H9 (cell line): ENCODE data around the gene MYBPC3. TPM values are rescaled to one million over a fixed set of nuclear protein-coding genes. Genes with fewer than 3 reads are reported as not detected.

ENCODE experiments used
- DNase-seq: peaks from one replicate; pipeline ENCODE4 v3.0.0-alpha.2; 2017
- H2AFZ ChIP-seq: one replicate; pipeline ENCODE4 v1.6.1; 2013; ENCODE audit warnings: mild to moderate bottlenecking, low read length, control low read depth, moderate library complexity
- H2AK5ac ChIP-seq: 2 replicates; pipeline ENCODE4 v1.6.1; 2013; ENCODE audit warnings: low read length, control low read depth, mixed read lengths; ENCODE audit not compliant: insufficient read length
- H2BK120ac ChIP-seq: one replicate; pipeline ENCODE4 v1.6.1; 2013; ENCODE audit warnings: low read depth, mild to moderate bottlenecking, low read length, control low read depth, inconsistent platforms; ENCODE audit not compliant: poor library complexity, severe bottlenecking
- H2BK12ac ChIP-seq: 2 replicates; pipeline ENCODE4 v1.6.1; 2013; ENCODE audit warnings: low read length, control low read depth, mixed read lengths, low read depth; ENCODE audit not compliant: insufficient read length
- H2BK15ac ChIP-seq: 2 replicates; pipeline ENCODE4 v1.6.1; 2013; ENCODE audit warnings: low read depth, low read length, control low read depth
- H2BK20ac ChIP-seq: one replicate; pipeline ENCODE4 v1.6.1; 2013; ENCODE audit warnings: low read depth, mild to moderate bottlenecking, low read length, control low read depth, inconsistent platforms; ENCODE audit not compliant: poor library complexity, severe bottlenecking
- H2BK5ac ChIP-seq: 2 replicates; pipeline ENCODE4 v1.6.1; 2013; ENCODE audit warnings: low read length, control low read depth, mixed read lengths; ENCODE audit not compliant: insufficient read length
- H3K14ac ChIP-seq: 2 replicates; pipeline ENCODE4 v1.6.1; 2013; ENCODE audit warnings: low read length, control low read depth; ENCODE audit not compliant: insufficient read depth
- H3K18ac ChIP-seq: 2 replicates; pipeline ENCODE4 v1.6.1; 2013; ENCODE audit warnings: low read depth, mild to moderate bottlenecking, mixed read lengths, low read length, control low read depth; ENCODE audit not compliant: insufficient read length
- H3K23ac ChIP-seq: 2 replicates; pipeline ENCODE4 v1.6.1; 2013; ENCODE audit warnings: low read length, control low read depth, mixed read lengths, low read depth; ENCODE audit not compliant: insufficient read length
- H3K23me2 ChIP-seq: 2 replicates; pipeline ENCODE4 v1.6.1; 2013; ENCODE audit warnings: low read depth, mild to moderate bottlenecking, mixed read lengths, low read length, control low read depth; ENCODE audit not compliant: insufficient read length, poor library complexity, severe bottlenecking
- H3K27ac ChIP-seq: 2 replicates; pipeline ENCODE4 v1.5.1; 2013; ENCODE audit warnings: low read length, control low read depth, mixed read lengths, low read depth; ENCODE audit not compliant: insufficient read length
- H3K27me3 ChIP-seq: 2 replicates; pipeline ENCODE4 v1.6.1; 2013; ENCODE audit warnings: low read length, control low read depth, inconsistent platforms; ENCODE audit not compliant: insufficient read depth
- H3K4ac ChIP-seq: 2 replicates; pipeline ENCODE4 v1.6.1; 2013; ENCODE audit warnings: low read depth, mild to moderate bottlenecking, control low read depth, inconsistent platforms, low read length, moderate library complexity
- H3K4me1 ChIP-seq: 2 replicates; pipeline ENCODE4 v1.6.1; 2013; ENCODE audit warnings: low read length, control low read depth, inconsistent platforms; ENCODE audit not compliant: insufficient read depth
- H3K4me2 ChIP-seq: 2 replicates; pipeline ENCODE4 v1.6.1; 2013; ENCODE audit warnings: low read length, control low read depth, mixed read lengths; ENCODE audit not compliant: insufficient read length, insufficient read depth
- H3K56ac ChIP-seq: 2 replicates; pipeline ENCODE4 v1.6.1; 2013; ENCODE audit warnings: low read depth, mild to moderate bottlenecking, mixed read lengths, low read length, control low read depth; ENCODE audit not compliant: insufficient read length
- H3K79me1 ChIP-seq: 2 replicates; pipeline ENCODE4 v1.6.1; 2013; ENCODE audit warnings: low read depth, mild to moderate bottlenecking, moderate library complexity, low read length, control low read depth, inconsistent platforms; ENCODE audit not compliant: insufficient read depth, poor library complexity, severe bottlenecking
- H3K79me2 ChIP-seq: 2 replicates; pipeline ENCODE4 v1.6.1; 2013; ENCODE audit warnings: low read length, control low read depth, inconsistent platforms; ENCODE audit not compliant: insufficient read depth
- H3K9ac ChIP-seq: 2 replicates; pipeline ENCODE4 v1.6.1; 2013; ENCODE audit warnings: low read length, control low read depth, mixed read lengths; ENCODE audit not compliant: insufficient read length; ENCODE audit errors: extremely low read depth
- H3K9me3 ChIP-seq: one replicate; pipeline ENCODE4 v1.6.1; 2013; ENCODE audit warnings: low read depth, low read length, inconsistent platforms; ENCODE audit not compliant: control insufficient read depth
- H3T11ph ChIP-seq: one replicate; pipeline ENCODE4 v1.6.1; 2013; ENCODE audit warnings: mild to moderate bottlenecking, low read length, control low read depth, inconsistent platforms
- H4K20me1 ChIP-seq: one replicate; pipeline ENCODE4 v1.6.1; 2013; ENCODE audit not compliant: control insufficient read depth, insufficient read length, insufficient read depth
- H4K5ac ChIP-seq: 2 replicates; pipeline ENCODE4 v1.6.1; 2013; ENCODE audit warnings: low read depth, mild to moderate bottlenecking, mixed read lengths, low read length, control low read depth; ENCODE audit not compliant: insufficient read length
- H4K8ac ChIP-seq: replicated peaks from 2 replicates; pipeline ENCODE4 v1.6.1; 2013; ENCODE audit warnings: low read length, control low read depth, mixed read lengths, low read depth; ENCODE audit not compliant: insufficient read length
- H4K91ac ChIP-seq: 2 replicates; pipeline ENCODE4 v1.6.1; 2013; ENCODE audit warnings: low read depth, mild to moderate bottlenecking, moderate library complexity, mixed read lengths, low read length, control low read depth; ENCODE audit not compliant: insufficient read length
- H3K27ac Mint-ChIP-seq, 3 experiments: 2 replicates in 2 of 3; 3 replicates in 1 of 3; pipeline ENCODE4 v1.8.0; 2020 to 2021; ENCODE audit warnings: mixed read lengths in 3 of 3, mild to moderate bottlenecking in 1 of 3, moderate library complexity in 1 of 3
- H3K27me3 Mint-ChIP-seq: 2 replicates; pipeline ENCODE4 v1.8.0; 2021; ENCODE audit warnings: low read depth, mild to moderate bottlenecking, moderate library complexity, mixed read lengths
- H3K36me3 Mint-ChIP-seq, 3 experiments: 2 replicates in 2 of 3; 3 replicates in 1 of 3; pipeline ENCODE4 v1.8.0; 2020 to 2021; ENCODE audit warnings: low read depth in 3 of 3, mixed read lengths in 3 of 3; ENCODE audit not compliant: insufficient read depth in 1 of 3
- H3K4me1 Mint-ChIP-seq, 2 experiments: 2 replicates each; pipeline ENCODE4 v1.8.0; 2020; ENCODE audit warnings: mixed read lengths in 2 of 2
- H3K4me3 Mint-ChIP-seq, 2 experiments: 2 replicates in 1 of 2; 3 replicates in 1 of 2; pipeline ENCODE4 v1.8.0; 2020 to 2021; ENCODE audit warnings: mild to moderate bottlenecking in 2 of 2, mixed read lengths in 2 of 2, moderate library complexity in 1 of 2
- H3K9me3 Mint-ChIP-seq, 2 experiments: 2 replicates in 1 of 2; 3 replicates in 1 of 2; pipeline ENCODE4 v1.8.0; 2020; ENCODE audit warnings: mild to moderate bottlenecking in 2 of 2, mixed read lengths in 2 of 2, moderate library complexity in 1 of 2
- WGBS: extraction: QIAGEN DNeasy Blood & Tissue Kit; methylation state at CpG from one replicate; pipeline ENCODE4 v1.1.7; 2013; ENCODE audit warnings: missing lambda C conversion rate, low lambda C conversion rate, mixed read lengths; ENCODE audit not compliant: insufficient read length; ENCODE audit errors: extremely low coverage; 5-methylcytosine and 5-hydroxymethylcytosine counted together
- total RNA-seq: library from RNA; stranded (reverse); gene quantifications from 2 replicates; pipeline ENCODE4 v1.2.1, GENCODE V29; 2021
- TF ChIP-seq, protein P1 (sequence below): fragments of 200-600 bp; sonication (generic); conservative IDR thresholded peaks from 3 replicates; pipeline ENCODE4 v1.8.0; 2021; ENCODE audit warnings: antibody characterized with exemption, mild to moderate bottlenecking

MYBPC3 gene
- total RNA-seq, 1 experiment from 2014 or later = not detected

- H4K8ac ChIP-seq = no peak overlapping the region
- no peak overlapping the region for H2BK5ac ChIP-seq
- no peak overlapping the region for H4K91ac ChIP-seq
- H3K14ac ChIP-seq = no peak overlapping the region
- H2BK12ac ChIP-seq = no peak overlapping the region
- H3K23me2 ChIP-seq = no peaks in the 10 kb centered on the region
- H3K18ac ChIP-seq = no peak overlapping the region
- H4K20me1 ChIP-seq = peaks cover 2% of the 10 kb centered on the region
- DNase-seq = no peak
- Mint-ChIP-seq H3K27me3 (no peaks in the 10 kb centered on the region), H3K9me3 (no peaks in the 10 kb centered on the region), H3K4me1 (peaks cover 5% of the 10 kb centered on the region in 2 experiments), H3K4me3 (no peak overlapping the region), H3K36me3 (no peaks in the 10 kb centered on the region), H3K27ac (peak overlapping the region; percentile 12 to 63 (median 24); a peak in 3 of 7 replicates)
- no CpG with 5 or more reads among the region's 17 CpGs for WGBS
- no peaks in the 10 kb centered on the region for H3K79me1 ChIP-seq
- H3K27me3 ChIP-seq = no peaks in the 10 kb centered on the region
- no peak overlapping the region for H2BK15ac ChIP-seq
- H2AFZ ChIP-seq = no peak overlapping the region
- no peak overlapping the region for H3K27ac ChIP-seq
- H3K4ac ChIP-seq = no peak overlapping the region
- H3K79me2 ChIP-seq = no peaks in the 10 kb centered on the region
- TF ChIP-seq, protein P1, sequence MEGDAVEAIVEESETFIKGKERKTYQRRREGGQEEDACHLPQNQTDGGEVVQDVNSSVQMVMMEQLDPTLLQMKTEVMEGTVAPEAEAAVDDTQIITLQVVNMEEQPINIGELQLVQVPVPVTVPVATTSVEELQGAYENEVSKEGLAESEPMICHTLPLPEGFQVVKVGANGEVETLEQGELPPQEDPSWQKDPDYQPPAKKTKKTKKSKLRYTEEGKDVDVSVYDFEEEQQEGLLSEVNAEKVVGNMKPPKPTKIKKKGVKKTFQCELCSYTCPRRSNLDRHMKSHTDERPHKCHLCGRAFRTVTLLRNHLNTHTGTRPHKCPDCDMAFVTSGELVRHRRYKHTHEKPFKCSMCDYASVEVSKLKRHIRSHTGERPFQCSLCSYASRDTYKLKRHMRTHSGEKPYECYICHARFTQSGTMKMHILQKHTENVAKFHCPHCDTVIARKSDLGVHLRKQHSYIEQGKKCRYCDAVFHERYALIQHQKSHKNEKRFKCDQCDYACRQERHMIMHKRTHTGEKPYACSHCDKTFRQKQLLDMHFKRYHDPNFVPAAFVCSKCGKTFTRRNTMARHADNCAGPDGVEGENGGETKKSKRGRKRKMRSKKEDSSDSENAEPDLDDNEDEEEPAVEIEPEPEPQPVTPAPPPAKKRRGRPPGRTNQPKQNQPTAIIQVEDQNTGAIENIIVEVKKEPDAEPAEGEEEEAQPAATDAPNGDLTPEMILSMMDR = no peak
- no peak overlapping the region for H2BK120ac ChIP-seq
- no peak overlapping the region for H3T11ph ChIP-seq
- no peaks in the 10 kb centered on the region for H3K4me1 ChIP-seq
- H2BK20ac ChIP-seq = no peak overlapping the region
- no peak overlapping the region for H3K4me2 ChIP-seq
- H3K23ac ChIP-seq = no peak overlapping the region
- H2AK5ac ChIP-seq = no peak overlapping the region
- no peak overlapping the region for H3K56ac ChIP-seq
- no peaks in the 10 kb centered on the region for H3K9me3 ChIP-seq
- H3K9ac ChIP-seq = no peak overlapping the region
- no peak overlapping the region for H4K5ac ChIP-seq
These were observed 7.1 kb upstream of the MYBPC3 start for GRCh38 chr11:47359586-47359985.
